Measurements from ENCODE around the gene ACAD8.

DNA sequence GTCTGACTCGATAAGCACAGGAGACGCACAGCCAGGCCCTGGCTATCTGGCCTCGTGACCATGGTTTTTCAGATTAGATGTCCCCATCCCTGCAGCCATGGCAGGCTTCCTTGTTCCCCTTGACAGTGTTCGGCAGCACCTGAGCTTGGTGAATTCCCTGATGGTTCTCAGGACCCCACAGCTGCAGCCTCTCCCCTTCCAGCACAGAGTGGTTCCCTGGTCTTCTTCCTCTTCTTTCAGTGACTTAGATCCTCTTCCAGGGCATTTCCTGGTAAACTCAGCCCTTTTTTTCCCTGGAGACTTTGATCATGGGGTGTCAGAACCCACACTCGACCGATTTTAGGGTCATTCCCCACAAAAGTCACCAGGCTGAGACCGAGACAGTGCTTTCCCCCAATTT lies 37.3 kb downstream of the ACAD8 start:
- TF ChIP-seq, protein P1, sequence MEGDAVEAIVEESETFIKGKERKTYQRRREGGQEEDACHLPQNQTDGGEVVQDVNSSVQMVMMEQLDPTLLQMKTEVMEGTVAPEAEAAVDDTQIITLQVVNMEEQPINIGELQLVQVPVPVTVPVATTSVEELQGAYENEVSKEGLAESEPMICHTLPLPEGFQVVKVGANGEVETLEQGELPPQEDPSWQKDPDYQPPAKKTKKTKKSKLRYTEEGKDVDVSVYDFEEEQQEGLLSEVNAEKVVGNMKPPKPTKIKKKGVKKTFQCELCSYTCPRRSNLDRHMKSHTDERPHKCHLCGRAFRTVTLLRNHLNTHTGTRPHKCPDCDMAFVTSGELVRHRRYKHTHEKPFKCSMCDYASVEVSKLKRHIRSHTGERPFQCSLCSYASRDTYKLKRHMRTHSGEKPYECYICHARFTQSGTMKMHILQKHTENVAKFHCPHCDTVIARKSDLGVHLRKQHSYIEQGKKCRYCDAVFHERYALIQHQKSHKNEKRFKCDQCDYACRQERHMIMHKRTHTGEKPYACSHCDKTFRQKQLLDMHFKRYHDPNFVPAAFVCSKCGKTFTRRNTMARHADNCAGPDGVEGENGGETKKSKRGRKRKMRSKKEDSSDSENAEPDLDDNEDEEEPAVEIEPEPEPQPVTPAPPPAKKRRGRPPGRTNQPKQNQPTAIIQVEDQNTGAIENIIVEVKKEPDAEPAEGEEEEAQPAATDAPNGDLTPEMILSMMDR (IDR thresholded peaks at IDR 0.05) = no peak
- TF ChIP-seq POLR2A (IDR thresholded peaks at IDR 0.05) (no peak), POLR2AphosphoS5 (IDR thresholded peaks at IDR 0.05) (no peak)
